Thyroid gland (tissue), 4 donors: ENCODE measurements around the gene BRD8. TPM values are rescaled to one million over a fixed set of nuclear protein-coding genes. Genes with fewer than 3 reads are reported as not detected.

ENCODE experiments used
- DNase-seq, 2 donors: peaks; one replicate each; pipeline ENCODE4 v3.0.0-alpha.2; 2019
- H3K27ac ChIP-seq, 3 donors: fragments of 200-600 bp; sonication (generic); 1 replicate in 2 of 3; 2 replicates in 1 of 3; pipeline ENCODE4 v1.5.1; 2016 to 2019; ENCODE audit warnings: mild to moderate bottlenecking in 1 of 3, moderate library complexity in 1 of 3
- H3K27me3 ChIP-seq: fragments of 200-600 bp; sonication (generic); one replicate; pipeline ENCODE4 v1.5.1; 2019
- H3K36me3 ChIP-seq, 2 donors: fragments of 200-600 bp; sonication (generic); one replicate each; pipeline ENCODE4 v1.5.1; 2016 to 2019
- H3K4me1 ChIP-seq, 2 donors: fragments of 200-600 bp; sonication (generic); one replicate each; pipeline ENCODE4 v1.5.1; 2017 to 2019
- H3K4me3 ChIP-seq, 3 donors: fragments of 200-600 bp; sonication (generic); replicated peaks in 1 of 3; 1 replicate in 2 of 3; 2 replicates in 1 of 3; pipeline ENCODE4 v1.5.1; 2016; ENCODE audit warnings: mild to moderate bottlenecking in 1 of 3
- H3K9me3 ChIP-seq: fragments of 200-600 bp; sonication (generic); one replicate; pipeline ENCODE4 v1.5.1; 2017
- CTCF ChIP-seq, 6 experiments: fragments of 200-600 bp in 3 of 6; fragments of 450-650 bp in 3 of 6; sonication (generic) in 3 of 6; IDR thresholded peaks; one replicate each; pipeline ENCODE4 v1.5.1; 2016 to 2019; ENCODE audit warnings: antibody characterized with exemption in 6 of 6, mild to moderate bottlenecking in 2 of 6, inconsistent platforms in 1 of 6, moderate library complexity in 1 of 6
- POLR2A ChIP-seq, 2 donors: fragments of 450-650 bp; IDR thresholded peaks; one replicate each; pipeline ENCODE4 v1.6.1; 2017; ENCODE audit warnings: antibody characterized with exemption in 2 of 2, mild to moderate bottlenecking in 2 of 2, moderate library complexity in 1 of 2
- WGBS, 2 donors: methylation state at CpG; one replicate each; pipeline ENCODE4 v1.1.5; 2017; 5-methylcytosine and 5-hydroxymethylcytosine counted together
- intact Hi-C: fragments of 100-400 bp; cut with DNase I; formaldehyde crosslinking; loops from one replicate; pipeline ENCODE4 v1.15.1; 2023
- total RNA-seq, 4 donors: library from RNA; depleted of rRNA; stranded (reverse); fragments of >200 nt; gene quantifications; one replicate each; pipeline ENCODE4 v1.2.3, GENCODE V29; 2016

The BRD8 gene
- total RNA-seq, 4 donors from 2014 or later, result 56.9 to 96.1 (median 65.3) TPM

DNA sequence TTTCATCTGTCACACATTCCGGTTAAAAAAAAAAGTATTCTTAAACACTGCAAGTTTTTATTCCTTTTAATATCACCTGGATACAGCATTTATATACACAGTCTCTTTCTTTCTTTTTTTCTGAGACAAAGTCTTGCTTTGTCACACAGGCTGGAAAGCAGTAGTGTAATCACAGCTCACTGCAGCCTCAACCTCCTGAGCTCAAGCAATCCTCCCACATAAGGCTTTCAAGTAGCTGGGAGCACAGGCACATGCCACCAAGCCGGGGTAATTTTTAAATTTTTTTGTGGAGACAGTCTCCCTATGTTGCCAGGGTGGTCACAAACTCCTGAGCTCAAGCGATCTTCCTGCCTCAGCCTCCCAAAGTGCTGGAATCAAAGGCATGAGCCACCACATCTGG, 14.4 kb upstream of the BRD8 start:
- TF ChIP-seq CTCF (IDR thresholded peaks at IDR 0.05) (no peak), POLR2A (IDR thresholded peaks at IDR 0.05) (no peak)
- H3K36me3 ChIP-seq, result peaks cover 46 to 52% of the 10 kb centered on the region in 2 donors
- H3K9me3 ChIP-seq, result no peaks in the 10 kb centered on the region
- H3K4me3 ChIP-seq, result no peak overlapping the region
- no peak for DNase-seq
- intact Hi-C loops, result no loop called here
- 95 to 98% methylated on average over 3 of the region's 3 CpGs for WGBS, 2 donors
- no peaks in the 10 kb centered on the region for H3K4me1 ChIP-seq
- no peaks in the 10 kb centered on the region for H3K27me3 ChIP-seq
- H3K27ac ChIP-seq, result no peak overlapping the region

DNA sequence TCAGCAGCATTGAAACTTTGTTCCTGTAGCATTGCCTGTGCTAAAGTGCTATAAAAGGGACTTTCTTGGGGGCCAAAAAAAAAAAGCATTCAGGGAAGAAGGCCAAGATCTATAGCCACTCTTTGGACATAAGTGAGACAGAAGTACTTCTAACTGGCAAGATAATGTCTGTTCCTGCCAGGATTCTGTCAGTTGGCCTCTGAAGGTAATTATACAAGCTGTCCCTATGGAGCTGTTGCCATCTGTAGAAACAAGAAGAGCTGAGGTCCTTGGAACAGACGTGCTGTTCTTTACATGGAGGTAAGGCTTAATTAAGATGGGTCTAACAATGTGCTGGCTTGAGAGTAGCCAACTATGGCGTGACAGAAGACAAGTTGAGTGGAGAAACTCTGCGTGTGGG, 10.2 kb upstream of the BRD8 start:
- WGBS, 2 donors, result 78 to 88% methylated on average over 3 of the region's 3 CpGs
- Histone ChIP-seq H3K9me3 (no peaks in the 10 kb centered on the region), H3K27ac (no peak overlapping the region), H3K36me3 (peaks cover 48 to 53% of the 10 kb centered on the region in 2 donors), H3K4me3 (no peak overlapping the region), H3K27me3 (no peaks in the 10 kb centered on the region), H3K4me1 (no peaks in the 10 kb centered on the region)
- no peak for DNase-seq
- intact Hi-C loops, result no loop called here
- no peak for TF ChIP-seq CTCF (IDR thresholded peaks at IDR 0.05)
- no peak for TF ChIP-seq POLR2A (IDR thresholded peaks at IDR 0.05)

DNA sequence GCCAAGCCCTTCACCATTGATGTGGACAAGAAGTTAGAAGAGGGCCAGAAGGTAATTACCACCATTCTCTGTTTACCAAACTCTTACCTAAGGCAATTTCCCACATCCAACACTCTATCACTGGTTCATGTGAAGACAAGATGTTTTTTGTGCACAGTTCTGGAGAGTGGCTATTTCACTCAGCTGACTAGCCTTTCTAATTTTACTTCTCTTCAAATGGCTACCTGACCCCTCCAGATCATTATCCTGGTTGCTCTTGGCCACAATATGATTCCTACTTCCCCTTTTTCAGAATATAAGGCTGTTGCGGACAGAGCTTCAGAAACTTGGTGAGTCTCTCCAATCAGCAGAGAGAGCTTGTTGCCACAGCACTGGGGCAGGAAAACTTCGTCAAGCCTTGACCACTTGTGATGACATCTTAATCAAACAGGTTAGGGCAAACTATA, 7.6 kb upstream of the BRD8 start:
- no peak overlapping the region for H3K4me3 ChIP-seq
- H3K4me1 ChIP-seq, result no peaks in the 10 kb centered on the region
- DNase-seq, result no peak
- H3K9me3 ChIP-seq, result no peaks in the 10 kb centered on the region
- H3K36me3 ChIP-seq, result peaks cover 31 to 33% of the 10 kb centered on the region in 2 donors
- H3K27me3 ChIP-seq, result no peaks in the 10 kb centered on the region
- TF ChIP-seq CTCF (IDR thresholded peaks at IDR 0.05) (no peak), POLR2A (IDR thresholded peaks at IDR 0.05) (no peak)
- intact Hi-C loops, result no loop called here
- H3K27ac ChIP-seq, result no peak overlapping the region
- WGBS, 2 donors, result 82 to 95% methylated on average over 2 of the region's 2 CpGs

DNA sequence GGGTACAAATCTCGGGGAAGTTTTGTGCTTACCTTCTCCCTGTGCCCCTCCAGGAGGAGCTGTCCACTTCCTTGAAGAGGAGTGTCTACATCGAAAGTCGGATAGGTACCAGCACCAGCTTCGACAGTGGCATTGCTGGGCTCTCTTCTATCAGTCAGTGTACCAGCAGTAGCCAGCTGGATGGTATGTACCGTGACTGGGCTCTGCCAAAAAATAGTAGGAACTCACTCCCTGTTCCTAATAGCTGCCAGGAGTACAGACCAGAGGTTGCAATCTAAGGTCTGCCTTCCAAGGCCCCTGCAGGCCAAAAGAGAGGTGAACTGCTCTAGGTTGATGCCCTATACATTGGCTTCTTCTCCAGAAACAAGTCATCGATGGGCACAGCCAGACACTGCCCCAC, 4.4 kb upstream of the BRD8 start:
- Histone ChIP-seq H3K27me3 (no peaks in the 10 kb centered on the region), H3K9me3 (no peaks in the 10 kb centered on the region), H3K4me1 (peaks cover 6 to 7% of the 10 kb centered on the region in 2 donors), H3K27ac (no peak overlapping the region), H3K36me3 (peaks cover 10 to 11% of the 10 kb centered on the region in 2 donors), H3K4me3 (no peak overlapping the region)
- WGBS, 2 donors, result 93 to 96% methylated on average over 6 of the region's 6 CpGs
- no peak for DNase-seq
- intact Hi-C loops, result no loop called here
- TF ChIP-seq CTCF (IDR thresholded peaks at IDR 0.05) (no peak), POLR2A (IDR thresholded peaks at IDR 0.05) (no peak)

DNA sequence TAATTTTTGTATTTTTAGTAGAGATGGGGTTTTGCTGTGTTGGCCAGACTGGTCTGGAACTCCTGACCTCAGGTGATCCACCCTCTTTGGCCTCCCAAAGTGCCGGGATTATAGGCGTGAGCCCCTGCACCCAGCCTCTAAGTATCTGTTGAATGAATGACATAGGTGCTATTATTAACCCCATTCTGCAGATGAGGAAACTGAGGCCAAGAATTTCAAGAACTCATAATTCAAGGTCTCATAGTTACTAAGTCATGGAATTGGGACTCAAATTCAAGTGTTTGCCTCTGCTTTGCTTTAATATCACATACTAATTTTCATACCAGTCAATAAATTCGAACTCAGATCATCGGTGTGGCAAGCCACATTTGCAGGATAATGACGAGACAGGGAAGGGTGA, 2.4 kb upstream of the BRD8 start:
- no peak for TF ChIP-seq POLR2A (IDR thresholded peaks at IDR 0.05)
- no peak for TF ChIP-seq CTCF (IDR thresholded peaks at IDR 0.05)
- no peak overlapping the region for H3K27ac ChIP-seq
- peaks cover 12% of the 10 kb centered on the region in 2 donors for H3K4me1 ChIP-seq
- 89 to 98% methylated on average over 5 of the region's 5 CpGs for WGBS, 2 donors
- no peaks in the 10 kb centered on the region for H3K9me3 ChIP-seq
- no peak for DNase-seq
- H3K4me3 ChIP-seq, result no peak overlapping the region
- H3K36me3 ChIP-seq, result peaks cover 0 to 9% of the 10 kb centered on the region in 2 donors
- intact Hi-C loops, result no loop called here
- no peaks in the 10 kb centered on the region for H3K27me3 ChIP-seq
